GM12892 (cell line): Measurements from ENCODE around the gene NSD1.

Experiments used
- DNase-seq: peaks from one replicate; pipeline ENCODE4 v3.0.0; 2011; ENCODE audit not compliant: insufficient read length
- FAIRE-seq: peaks from 2 replicates; lab custom pipeline; 2011; peaks lifted over from hg19 to GRCh38; lab: Jason Lieb, UNC
- POLR2A ChIP-seq: IDR thresholded peaks from 2 replicates; pipeline ENCODE4 v1.6.1; 2011; ENCODE audit warnings: low read depth, low read length, control low read depth
- POLR2AphosphoS5 ChIP-seq: IDR thresholded peaks from 2 replicates; pipeline ENCODE4 v1.6.1; 2011; ENCODE audit warnings: low read depth, low read length, control low read depth
- TAF1 ChIP-seq: IDR thresholded peaks from 2 replicates; pipeline ENCODE4 v1.6.1; 2011; ENCODE audit warnings: low read depth, mild to moderate bottlenecking, control low read depth, low read length, borderline replicate concordance

NSD1 gene

GRCh38 chr5:177093082-177093712, 40.4 kb upstream of the NSD1 start:
- DNase-seq (no peak), FAIRE-seq (no peak)
- TF ChIP-seq POLR2AphosphoS5 (no peak), TAF1 (no peak), POLR2A (no peak)

GRCh38 chr5:177093803-177094202, 39.8 kb upstream of the NSD1 start:
- FAIRE-seq (no peak), DNase-seq (no peak)
- TF ChIP-seq POLR2AphosphoS5, result no peak

- FAIRE-seq, result no peak
- no peak for DNase-seq
- no peak for TF ChIP-seq POLR2A
- TF ChIP-seq POLR2AphosphoS5, result no peak
- no peak for TF ChIP-seq TAF1
Observed at GRCh38 chr5:177094224-177095087, 39.1 kb upstream of the NSD1 start.

GRCh38 chr5:177095088-177095669, 38.4 kb upstream of the NSD1 start:
- TF ChIP-seq POLR2AphosphoS5 (no peak), TAF1 (no peak), POLR2A (no peak)
- no peak for DNase-seq
- FAIRE-seq, result no peak

- FAIRE-seq, result no peak
- TF ChIP-seq POLR2A, result no peak
- TF ChIP-seq TAF1, result no peak
- TF ChIP-seq POLR2AphosphoS5, result no peak
- DNase-seq, result no peak
Observed at GRCh38 chr5:177096162-177097015, 37.2 kb upstream of the NSD1 start.

- TF ChIP-seq POLR2A (no peak), TAF1 (no peak), POLR2AphosphoS5 (no peak)
- no peak for DNase-seq
- no peak for FAIRE-seq
Observed at GRCh38 chr5:177097016-177097985, 36.3 kb upstream of the NSD1 start.

- FAIRE-seq, result no peak
- DNase-seq, result no peak
- TF ChIP-seq POLR2AphosphoS5 (no peak), TAF1 (no peak), POLR2A (no peak)
Observed at GRCh38 chr5:177098120-177098469, 35.5 kb upstream of the NSD1 start.

GRCh38 chr5:177098470-177099141, 35.0 kb upstream of the NSD1 start:
- no peak for TF ChIP-seq TAF1
- no peak for TF ChIP-seq POLR2A
- no peak for TF ChIP-seq POLR2AphosphoS5
- FAIRE-seq, result no peak
- DNase-seq, result no peak

GRCh38 chr5:177099422-177100093, 34.0 kb upstream of the NSD1 start:
- FAIRE-seq (no peak), DNase-seq (no peak)
- TF ChIP-seq POLR2AphosphoS5 (no peak), POLR2A (no peak), TAF1 (no peak)
